Measurements from ENCODE around the gene ACTN2. TPM values are rescaled to one million over a fixed set of nuclear protein-coding genes. Genes with fewer than 3 reads are reported as not detected.

ACTN2 gene
- polyA plus RNA-seq, 3 donors = 0.07 TPM; not detected in 2

GRCh38 chr1:236710328-236710892 lies 24.1 kb downstream of the ACTN2 start:
- Mint-ChIP-seq H3K4me1 (no peaks in the 10 kb centered on the region), H3K9me3 (peaks cover 0 to 3% (median 0%) of the 10 kb centered on the region in 7 donors), H3K36me3 (no peaks in the 10 kb centered on the region), H3K27me3 (ENCODE audit: low read depth in 3 of 3) (peaks cover 2 to 8% (median 3%) of the 10 kb centered on the region in 3 donors), H3K4me3 (no peak overlapping the region), H3K27ac (no peak overlapping the region)
- Histone ChIP-seq H3K27ac (ENCODE audit: low read depth in 1 of 2, low read length in 2 of 2) (no peak overlapping the region), H3K27me3 (ENCODE audit: control insufficient read depth in 2 of 2, insufficient read depth in 2 of 2, low read length in 2 of 2) (no peaks in the 10 kb centered on the region), H3K36me3 (replicated peaks in 1 of 2; ENCODE audit: control insufficient read depth in 1 of 2, insufficient read depth in 2 of 2, low read length in 2 of 2) (no peaks in the 10 kb centered on the region), H3K4me1 (ENCODE audit: control insufficient read depth in 1 of 2, insufficient read depth in 2 of 2, low read length in 2 of 2) (no peaks in the 10 kb centered on the region), H3K4me2 (replicated peaks; ENCODE audit: extremely low read depth, low read length, poor library complexity, severe bottlenecking) (no peak overlapping the region), H3K9me3 (replicated peaks in 1 of 2; ENCODE audit: control insufficient read depth in 1 of 2, insufficient read depth in 1 of 2, low read length in 2 of 2) (no peaks in the 10 kb centered on the region), H2AFZ (ENCODE audit: insufficient read depth, low read depth, low read length, poor library complexity, severe bottlenecking) (no peak overlapping the region), H3K9ac (ENCODE audit: insufficient read depth, low read length, poor library complexity, severe bottlenecking) (no peak overlapping the region), H3K79me2 (ENCODE audit: insufficient read depth, low read length) (no peaks in the 10 kb centered on the region), H4K20me1 (ENCODE audit: insufficient read depth, low read length) (no peaks in the 10 kb centered on the region), H3K4me3 (replicated peaks in 1 of 3; ENCODE audit: low read depth in 2 of 3, low read length in 3 of 3) (no peak overlapping the region)
- DNase-seq = no peak
- TF ChIP-seq CTCF (IDR thresholded peaks at IDR 0.05) = no peak
- intact Hi-C loops (cut with micrococcal nuclease) = no loop called here
- 96% methylated on average over 9 of the region's 11 CpGs for WGBS (ENCODE audit: insufficient coverage)

DNA sequence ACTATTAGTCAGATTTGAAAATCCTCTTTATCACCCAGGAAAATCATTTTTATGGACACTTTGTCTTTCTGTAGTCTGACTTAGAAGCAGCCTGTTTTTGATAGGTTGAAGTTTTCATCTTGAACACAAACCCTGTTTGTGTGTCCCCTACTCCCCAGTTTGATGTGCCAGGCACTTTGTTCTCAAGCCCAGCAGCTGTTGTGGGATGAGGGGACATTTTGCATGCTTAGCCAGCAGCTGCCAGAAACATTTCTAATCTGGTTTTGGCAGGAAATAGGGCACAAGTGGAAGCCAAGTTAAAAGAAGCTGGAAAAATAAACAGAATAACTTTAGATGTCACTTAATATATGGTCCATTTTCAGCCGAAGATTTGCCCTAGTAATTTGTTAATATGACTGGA lies 29.9 kb downstream of the ACTN2 start:
- H3K9ac ChIP-seq (ENCODE audit: insufficient read depth, low read length, poor library complexity, severe bottlenecking) = no peak overlapping the region
- no CpG with 5 or more reads among the region's 1 CpG for WGBS (ENCODE audit: insufficient coverage)
- H3K27me3 ChIP-seq (ENCODE audit: control insufficient read depth in 2 of 2, insufficient read depth in 2 of 2, low read length in 2 of 2) = no peaks in the 10 kb centered on the region
- no peaks in the 10 kb centered on the region for H3K79me2 ChIP-seq (ENCODE audit: insufficient read depth, low read length)
- H3K4me2 ChIP-seq (replicated peaks; ENCODE audit: extremely low read depth, low read length, poor library complexity, severe bottlenecking) = no peak overlapping the region
- H4K20me1 ChIP-seq (ENCODE audit: insufficient read depth, low read length) = no peaks in the 10 kb centered on the region
- H3K36me3 ChIP-seq (replicated peaks in 1 of 2; ENCODE audit: control insufficient read depth in 1 of 2, insufficient read depth in 2 of 2, low read length in 2 of 2) = no peaks in the 10 kb centered on the region
- Mint-ChIP-seq H3K4me3 (no peak overlapping the region), H3K27me3 (ENCODE audit: low read depth in 3 of 3) (peaks cover 8 to 14% (median 10%) of the 10 kb centered on the region in 3 donors), H3K36me3 (no peaks in the 10 kb centered on the region), H3K4me1 (no peaks in the 10 kb centered on the region), H3K9me3 (peaks cover 0 to 3% (median 0%) of the 10 kb centered on the region in 7 donors), H3K27ac (no peak overlapping the region)
- no peaks in the 10 kb centered on the region for H3K4me1 ChIP-seq (ENCODE audit: control insufficient read depth in 1 of 2, insufficient read depth in 2 of 2, low read length in 2 of 2)
- no peak for DNase-seq
- no peak overlapping the region for H3K27ac ChIP-seq (ENCODE audit: low read depth in 1 of 2, low read length in 2 of 2)
- no peak for TF ChIP-seq CTCF (IDR thresholded peaks at IDR 0.05)
- intact Hi-C loops (cut with micrococcal nuclease) = no loop called here
- no peak overlapping the region for H2AFZ ChIP-seq (ENCODE audit: insufficient read depth, low read depth, low read length, poor library complexity, severe bottlenecking)
- H3K4me3 ChIP-seq (replicated peaks in 1 of 3; ENCODE audit: low read depth in 2 of 3, low read length in 3 of 3) = no peak overlapping the region
- H3K9me3 ChIP-seq (replicated peaks in 1 of 2; ENCODE audit: control insufficient read depth in 1 of 2, insufficient read depth in 1 of 2, low read length in 2 of 2) = no peaks in the 10 kb centered on the region

Data from CD14-positive monocyte (primary cell).